HFF-Myc (cell line): Measurements from ENCODE around the gene G3BP2.
"Not testable (repeated sequence)": the region's sequence is repeated elsewhere in the genome, so short reads cannot be mapped to it uniquely, and the experiment has no call there.

ENCODE experiments used
- DNase-seq: peaks from one replicate; pipeline ENCODE4 v3.0.0-alpha.2; 2011; ENCODE audit warnings: low read depth; ENCODE audit errors: extremely low read depth
- H3K4me3 ChIP-seq: replicated peaks from 2 replicates; pipeline ENCODE4 v1.5.1; 2011; ENCODE audit warnings: low read depth, mild to moderate bottlenecking, control low read depth, low read length
- CTCF ChIP-seq: IDR thresholded peaks from 2 replicates; pipeline ENCODE4 v1.5.1; 2012; ENCODE audit warnings: mild to moderate bottlenecking, low read depth, low read length, control low read depth; ENCODE audit errors: missing control alignments

G3BP2 gene

DNA sequence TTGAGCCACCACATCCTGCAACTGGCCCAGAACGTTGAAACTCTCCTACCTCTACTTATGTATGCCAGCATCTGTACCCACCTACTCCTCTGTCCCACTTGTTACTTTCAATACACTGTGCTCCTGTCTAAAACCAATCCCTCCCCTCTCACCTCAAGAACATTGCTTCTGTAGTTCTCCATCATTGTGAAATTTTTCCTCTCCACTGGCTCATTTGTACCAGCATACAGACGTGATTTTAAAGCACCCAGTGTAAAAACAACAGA, 25.7 kb upstream of the G3BP2 start:
- no peak overlapping the region for H3K4me3 ChIP-seq
- no peak for TF ChIP-seq CTCF
- no peak for DNase-seq

DNA sequence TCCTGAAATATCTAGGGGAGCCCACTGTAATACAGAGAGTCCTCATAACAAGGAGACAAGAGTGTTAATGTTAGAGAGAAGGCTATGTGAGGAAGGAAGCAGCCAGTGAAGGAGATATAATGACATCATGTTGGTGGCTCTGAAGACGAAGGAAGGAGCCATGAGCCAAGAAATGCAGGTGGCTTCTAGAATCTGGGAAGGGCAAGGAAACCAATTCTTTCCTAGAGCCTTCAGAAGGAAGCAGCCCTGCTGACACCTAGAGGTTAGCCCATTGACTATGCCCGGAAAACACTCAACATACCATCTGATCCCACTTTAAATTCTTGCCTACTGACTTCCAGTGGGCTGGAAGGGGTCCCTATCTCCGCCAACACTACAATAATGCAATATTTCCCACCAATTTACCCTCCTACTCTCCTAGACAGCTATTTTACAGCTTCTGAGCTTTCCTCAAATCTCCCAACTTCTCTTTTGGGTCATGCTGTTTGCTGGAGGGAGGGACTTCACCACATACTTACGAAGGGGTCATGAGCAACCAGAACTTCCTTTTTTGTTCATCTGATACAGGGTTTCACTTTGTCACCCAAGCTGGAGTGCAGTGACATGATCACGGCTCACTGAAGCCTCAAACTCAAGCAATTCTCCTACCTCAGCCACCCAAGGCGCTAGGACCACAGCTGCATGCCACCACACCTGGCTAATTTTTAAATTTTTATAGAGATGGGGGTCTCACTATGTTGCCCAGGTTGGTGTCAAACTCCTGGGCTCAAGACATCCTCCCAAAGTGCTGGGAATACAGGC, 25.2 kb upstream of the G3BP2 start:
- TF ChIP-seq CTCF, result no peak
- no peak for DNase-seq
- no peak overlapping the region for H3K4me3 ChIP-seq

DNA sequence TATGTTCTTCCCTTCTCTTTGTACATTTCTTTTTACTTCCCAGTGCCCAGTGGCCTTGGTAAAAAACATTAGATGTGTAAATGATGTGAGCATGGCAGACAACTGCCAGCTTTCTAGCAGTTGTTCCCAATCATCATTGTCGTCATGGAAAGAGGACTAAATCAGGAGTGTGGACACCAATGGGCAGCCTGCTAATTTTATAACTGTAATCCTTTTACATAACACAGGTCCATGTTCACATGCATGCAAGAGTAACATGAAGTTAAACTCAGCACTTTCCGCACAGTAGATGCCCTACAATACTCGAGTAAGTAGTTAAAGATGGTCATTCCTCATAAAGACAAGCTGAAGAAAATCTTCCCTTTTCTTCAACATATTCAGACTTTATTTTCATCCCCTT, 23.4 kb upstream of the G3BP2 start:
- H3K4me3 ChIP-seq, result no peak overlapping the region
- DNase-seq, result no peak
- TF ChIP-seq CTCF, result no peak

DNA sequence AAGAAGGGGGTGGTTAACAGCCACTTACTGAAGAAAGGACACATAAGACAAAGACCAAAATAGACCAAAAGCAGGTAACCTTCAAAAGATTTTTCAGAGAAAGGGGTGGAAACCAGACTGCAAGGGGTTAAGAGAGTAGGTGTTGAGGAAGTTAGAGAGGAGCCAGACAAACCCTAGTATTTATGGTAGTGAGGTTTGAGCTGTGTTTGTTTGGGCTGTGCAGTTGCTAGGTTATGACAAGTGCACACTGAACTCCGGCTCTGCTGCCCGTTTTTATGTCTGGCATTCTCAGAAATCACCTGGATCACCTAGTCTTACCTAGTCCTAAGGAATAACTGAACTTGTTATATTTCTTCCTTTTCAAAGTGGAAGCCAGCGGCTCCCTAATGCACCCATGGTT, 22.9 kb upstream of the G3BP2 start:
- DNase-seq, result no peak

GRCh38 chr4:75692066-75692465, 18.9 kb upstream of the G3BP2 start:
- not testable (repeated sequence) for DNase-seq

More for the DNA sequence above, 22.9 kb upstream of the G3BP2 start:
- H3K4me3 ChIP-seq, result no peak overlapping the region
- no peak for TF ChIP-seq CTCF

DNA sequence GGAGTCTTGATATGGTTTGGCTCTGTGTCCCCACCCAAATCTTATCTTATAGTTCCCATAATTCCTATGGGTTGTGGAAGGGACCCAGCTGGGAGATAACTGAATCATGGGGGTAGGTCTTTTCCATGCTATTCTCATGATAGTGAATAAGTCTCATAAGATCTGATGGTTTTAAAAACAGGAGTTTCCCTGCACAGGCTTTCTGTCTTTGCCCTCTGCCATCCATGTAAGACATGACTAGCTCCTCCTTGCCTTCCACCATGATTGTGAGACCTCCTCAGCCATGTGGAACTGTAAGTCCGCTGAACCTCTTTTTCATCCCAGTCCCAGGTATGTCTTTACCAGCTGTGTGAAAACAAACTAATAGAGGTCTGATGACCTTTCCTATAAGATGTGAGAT, 13.9 kb upstream of the G3BP2 start:
- H3K4me3 ChIP-seq, DNase-seq: not testable (repeated sequence)

More at GRCh38 chr4:75692066-75692465, 18.9 kb upstream of the G3BP2 start:
- not testable (repeated sequence) for H3K4me3 ChIP-seq

DNA sequence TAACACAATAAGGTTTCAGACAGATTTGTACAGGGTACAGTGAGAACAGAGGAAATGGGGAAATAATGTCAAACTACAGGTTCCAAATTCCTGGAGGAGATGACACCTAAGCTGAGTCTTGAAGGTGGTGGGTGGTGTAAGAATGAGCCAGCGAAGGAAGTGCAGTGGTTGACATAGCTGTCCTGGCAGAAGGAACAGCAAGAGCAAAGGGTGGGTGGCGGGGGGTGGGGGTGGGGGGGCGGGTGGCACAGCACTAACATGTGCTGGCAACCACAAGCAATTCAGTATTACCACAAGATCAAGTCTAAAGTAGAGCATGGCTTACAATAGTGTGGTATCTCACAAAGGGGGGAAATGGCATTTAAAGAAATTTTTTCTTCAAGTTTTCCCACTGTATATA, 13.1 kb upstream of the G3BP2 start:
- no peak overlapping the region for H3K4me3 ChIP-seq
- TF ChIP-seq CTCF, result no peak
- no peak for DNase-seq

- DNase-seq, result no peak
- TF ChIP-seq CTCF, result no peak
- H3K4me3 ChIP-seq, result no peak overlapping the region
These were observed 12.5 kb upstream of the G3BP2 start for GRCh38 chr4:75685546-75686189.
